AG04449 (cell line): ENCODE results near the gene EYS.

Experiments used
- CTCF ChIA-PET: fragments of 350-600 bp; formaldehyde crosslinking; extraction: SDS; loops from one replicate; lab custom pipeline; 2021; ENCODE audit warnings: antibody characterized with exemption; lab: Yijun Ruan, JAX
- POLR2A ChIA-PET: fragments of 400-600, 350-600 bp; formaldehyde crosslinking; extraction: SDS; loops from one replicate; lab custom pipeline; 2020; ENCODE audit warnings: antibody characterized with exemption, inconsistent platforms; lab: Yijun Ruan, JAX
- DNase-seq: peaks from one replicate; pipeline ENCODE4 v3.0.0-alpha.2; 2010; ENCODE audit warnings: low read depth, low spot score
- H3K4me3 ChIP-seq: 2 replicates; pipeline ENCODE4 v1.5.1; 2011; ENCODE audit warnings: low read depth, mild to moderate bottlenecking, control low read depth, low read length
- TF ChIP-seq, protein P1 (sequence below): IDR thresholded peaks from one replicate; pipeline ENCODE4 v1.5.1; 2011; ENCODE audit warnings: mild to moderate bottlenecking, moderate library complexity, low read length, control low read depth, inconsistent platforms; ENCODE audit not compliant: insufficient read depth; ENCODE audit errors: missing control alignments

EYS gene

GRCh38 chr6:65468307-65468706 lies 238.7 kb downstream of the EYS start:
- H3K4me3 ChIP-seq: no peak overlapping the region
- ChIA-PET POLR2A (no interaction called here), CTCF (no interaction called here)
- TF ChIP-seq, protein P1, sequence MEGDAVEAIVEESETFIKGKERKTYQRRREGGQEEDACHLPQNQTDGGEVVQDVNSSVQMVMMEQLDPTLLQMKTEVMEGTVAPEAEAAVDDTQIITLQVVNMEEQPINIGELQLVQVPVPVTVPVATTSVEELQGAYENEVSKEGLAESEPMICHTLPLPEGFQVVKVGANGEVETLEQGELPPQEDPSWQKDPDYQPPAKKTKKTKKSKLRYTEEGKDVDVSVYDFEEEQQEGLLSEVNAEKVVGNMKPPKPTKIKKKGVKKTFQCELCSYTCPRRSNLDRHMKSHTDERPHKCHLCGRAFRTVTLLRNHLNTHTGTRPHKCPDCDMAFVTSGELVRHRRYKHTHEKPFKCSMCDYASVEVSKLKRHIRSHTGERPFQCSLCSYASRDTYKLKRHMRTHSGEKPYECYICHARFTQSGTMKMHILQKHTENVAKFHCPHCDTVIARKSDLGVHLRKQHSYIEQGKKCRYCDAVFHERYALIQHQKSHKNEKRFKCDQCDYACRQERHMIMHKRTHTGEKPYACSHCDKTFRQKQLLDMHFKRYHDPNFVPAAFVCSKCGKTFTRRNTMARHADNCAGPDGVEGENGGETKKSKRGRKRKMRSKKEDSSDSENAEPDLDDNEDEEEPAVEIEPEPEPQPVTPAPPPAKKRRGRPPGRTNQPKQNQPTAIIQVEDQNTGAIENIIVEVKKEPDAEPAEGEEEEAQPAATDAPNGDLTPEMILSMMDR: no peak
- no peak for DNase-seq

DNA sequence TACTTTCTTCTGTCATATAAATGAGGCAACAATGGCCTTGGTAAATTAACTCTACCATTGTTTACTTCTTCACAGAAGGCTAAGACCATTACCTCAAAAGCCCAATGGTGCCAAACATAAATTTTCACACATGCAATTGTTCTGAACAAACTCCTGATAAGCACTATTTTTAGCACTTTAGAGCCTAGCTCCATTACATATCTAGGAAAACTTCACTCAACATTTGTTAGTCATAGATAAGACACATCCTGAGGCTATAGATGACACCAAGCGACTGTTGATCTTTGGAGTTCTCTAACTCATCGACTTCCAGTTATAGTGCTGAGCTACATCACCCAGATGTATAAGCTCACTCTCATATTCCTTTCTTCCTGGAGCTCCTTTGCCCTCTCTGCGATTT lies 245.9 kb downstream of the EYS start:
- ChIA-PET CTCF (no interaction called here), POLR2A (no interaction called here)
- no peak overlapping the region for H3K4me3 ChIP-seq
- DNase-seq: no peak
- TF ChIP-seq, protein P1: no peak

DNA sequence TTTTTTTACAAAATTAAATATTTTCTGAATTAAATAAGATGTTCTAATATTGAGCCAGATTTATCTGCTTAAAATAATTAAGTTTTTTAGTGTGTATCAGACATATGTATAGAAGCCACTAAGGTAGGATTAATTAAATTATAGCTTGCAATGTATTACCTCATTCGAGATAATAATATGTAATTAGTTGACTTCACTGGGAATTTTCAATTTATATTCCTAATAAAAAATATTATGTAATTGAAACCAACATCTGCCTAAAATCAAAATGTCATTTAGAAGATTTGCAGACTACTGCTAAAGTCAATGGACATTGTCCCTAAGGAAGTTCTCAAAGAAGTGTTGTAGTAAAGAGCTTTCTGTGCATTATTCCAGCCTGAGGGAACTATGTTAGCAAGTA lies 254.7 kb downstream of the EYS start:
- TF ChIP-seq, protein P1: no peak
- ChIA-PET POLR2A (no interaction called here), CTCF (no interaction called here)
- DNase-seq: no peak
- H3K4me3 ChIP-seq: no peak overlapping the region

GRCh38 chr6:65450451-65450850 lies 256.6 kb downstream of the EYS start:
- CTCF ChIA-PET: no interaction called here

GRCh38 chr6:65449926-65450325 lies 257.1 kb downstream of the EYS start:
- POLR2A ChIA-PET: no interaction called here
- no peak for DNase-seq
- H3K4me3 ChIP-seq: no peak overlapping the region
- TF ChIP-seq, protein P1: no peak
- CTCF ChIA-PET: no interaction called here

More at GRCh38 chr6:65450451-65450850, 256.6 kb downstream of the EYS start:
- POLR2A ChIA-PET: no interaction called here
- TF ChIP-seq, protein P1: no peak
- no peak overlapping the region for H3K4me3 ChIP-seq
- DNase-seq: no peak

- POLR2A ChIA-PET: no interaction called here
- CTCF ChIA-PET: no interaction called here
- no peak for DNase-seq
- TF ChIP-seq, protein P1: no peak
- no peak overlapping the region for H3K4me3 ChIP-seq
Measured at GRCh38 chr6:65448866-65449265, 258.2 kb downstream of the EYS start.

GRCh38 chr6:65436281-65436680 lies 270.7 kb downstream of the EYS start:
- no peak for DNase-seq
- POLR2A ChIA-PET: no interaction called here
- H3K4me3 ChIP-seq: no peak overlapping the region
- CTCF ChIA-PET: no interaction called here
- TF ChIP-seq, protein P1: no peak
